Measurements from ENCODE around the gene AP2A2. TPM values are rescaled to one million over a fixed set of nuclear protein-coding genes. Genes with fewer than 3 reads are reported as not detected.

AP2A2 gene
- total RNA-seq, 1 experiment from 2014 or later, result 47.1 TPM

GRCh38 chr11:880447-880846 lies 45.2 kb upstream of the AP2A2 start:
- H3K4me3 Mint-ChIP-seq, result no peak overlapping the region
- H3K36me3 Mint-ChIP-seq, result peaks cover 36% of the 10 kb centered on the region
- POLR2A ChIA-PET, result no interaction called here
- peak; percentile 32 for DNase-seq (ENCODE audit: low spot score)
- TF ChIP-seq CREB1 (CRISPR knock-in tag; IDR thresholded peaks at IDR 0.05) (no peak), MXD4 (CRISPR knock-in tag; IDR thresholded peaks at IDR 0.05; ENCODE audit: borderline replicate concordance) (no peak), PRRX2 (CRISPR knock-in tag; IDR thresholded peaks at IDR 0.05) (no peak), MYBL2 (CRISPR knock-in tag; IDR thresholded peaks at IDR 0.05) (no peak), MAX (CRISPR knock-in tag; IDR thresholded peaks at IDR 0.05) (no peak), ATF3 (CRISPR knock-in tag; conservative IDR thresholded peaks at IDR 0.05) (no peak), ATF6 (CRISPR knock-in tag; IDR thresholded peaks at IDR 0.05) (no peak), USF2 (CRISPR knock-in tag; IDR thresholded peaks at IDR 0.05) (no peak), ATF2 (CRISPR knock-in tag; IDR thresholded peaks at IDR 0.05; ENCODE audit: borderline replicate concordance, low read depth) (no peak), MLX (CRISPR knock-in tag; IDR thresholded peaks at IDR 0.05) (no peak), NFATC4 (CRISPR knock-in tag; IDR thresholded peaks at IDR 0.05) (no peak), JAZF1 (CRISPR knock-in tag; IDR thresholded peaks at IDR 0.05) (no peak)
- no peak for ATAC-seq
- CTCF ChIA-PET, result no interaction called here
- no peaks in the 10 kb centered on the region for H3K4me1 Mint-ChIP-seq
- no peaks in the 10 kb centered on the region for H3K9me3 Mint-ChIP-seq
- no peak overlapping the region for H3K27ac Mint-ChIP-seq
- H3K27me3 Mint-ChIP-seq (ENCODE audit: low read depth), result peaks cover 2% of the 10 kb centered on the region; the same call in 1 of the 2 replicates

- H3K4me1 Mint-ChIP-seq, result no peaks in the 10 kb centered on the region
- peaks cover 39% of the 10 kb centered on the region for H3K36me3 Mint-ChIP-seq
- TF ChIP-seq FOXK1 (CRISPR knock-in tag; IDR thresholded peaks at IDR 0.05), result no peak
- TF ChIP-seq E2F4 (CRISPR knock-in tag; IDR thresholded peaks at IDR 0.05; ENCODE audit: borderline replicate concordance, low read depth), result no peak
- no peak for TF ChIP-seq CDX4 (CRISPR knock-in tag; IDR thresholded peaks at IDR 0.05; ENCODE audit: borderline replicate concordance)
- TF ChIP-seq CREB1 (CRISPR knock-in tag; IDR thresholded peaks at IDR 0.05), result no peak
- no peak for TF ChIP-seq HMGXB4 (CRISPR knock-in tag; IDR thresholded peaks at IDR 0.05)
- TF ChIP-seq ZSCAN18 (CRISPR knock-in tag; IDR thresholded peaks at IDR 0.05), result no peak
- TF ChIP-seq SMAD4 (CRISPR knock-in tag; IDR thresholded peaks at IDR 0.05), result no peak
- no peak for TF ChIP-seq MYBL2 (CRISPR knock-in tag; IDR thresholded peaks at IDR 0.05)
- no peak overlapping the region for H3K4me3 Mint-ChIP-seq
- DNase-seq (ENCODE audit: low spot score) (no peak), ATAC-seq (no peak)
- POLR2A ChIA-PET, result no interaction called here
- no peaks in the 10 kb centered on the region for H3K9me3 Mint-ChIP-seq
- H3K27ac Mint-ChIP-seq, result peak overlapping the region; percentile 79; the same call in 1 of the 2 replicates
- CTCF ChIA-PET, result no interaction called here
- H3K27me3 Mint-ChIP-seq (ENCODE audit: low read depth), result no peaks in the 10 kb centered on the region
Observed at GRCh38 chr11:882596-882995, 43.1 kb upstream of the AP2A2 start.

Data from WTC11 (cell line).